HepG2 (cell line): ENCODE data around the gene GAS2.

Source experiments
- ATF2 ChIP-seq: sonication (generic); formaldehyde crosslinking; IDR thresholded peaks from 2 replicates; pipeline ENCODE4 v1.4.0; 2020; ENCODE audit warnings: missing genetic modification reagents
- CHCHD3 ChIP-seq: sonication (generic); formaldehyde crosslinking; IDR thresholded peaks from 2 replicates; pipeline ENCODE4 v1.8.0; 2022; ENCODE audit warnings: mild to moderate bottlenecking, missing genetic modification reagents, moderate library complexity
- CTCF ChIP-seq: sonication (generic); formaldehyde crosslinking; IDR thresholded peaks from 2 replicates; pipeline ENCODE4 v1.5.0; 2020; ENCODE audit warnings: mild to moderate bottlenecking, missing genetic modification reagents, moderate library complexity
- EP300 ChIP-seq, 3 experiments: sonication (generic) in 1 of 3; formaldehyde crosslinking in 1 of 3; IDR thresholded peaks; 2 replicates each; pipeline versions ENCODE4 v1.5.1 to v1.6.1; 2011 to 2020; ENCODE audit warnings: low read depth in 2 of 3, low read length in 2 of 3, borderline replicate concordance in 1 of 3, improper control_type of control experiment in 1 of 3, mild to moderate bottlenecking in 1 of 3, missing genetic modification reagents in 1 of 3, moderate library complexity in 1 of 3
- POLR2AphosphoS5 ChIP-seq: IDR thresholded peaks from 2 replicates; pipeline ENCODE4 v1.6.1; 2012; ENCODE audit warnings: low read depth, low read length
- RAD21 ChIP-seq: fragments of 450-650 bp; formaldehyde crosslinking; IDR thresholded peaks from 2 replicates; pipeline ENCODE4 v1.5.0; 2020; ENCODE audit warnings: mild to moderate bottlenecking
- REPIN1 ChIP-seq: sonication (generic); formaldehyde crosslinking; IDR thresholded peaks from 2 replicates; pipeline ENCODE4 v1.8.0; 2022; ENCODE audit warnings: missing genetic modification reagents, low read depth, mild to moderate bottlenecking, borderline replicate concordance
- SIN3B ChIP-seq: fragments of 150-350 bp; IDR thresholded peaks from 2 replicates; pipeline ENCODE4 v1.6.1; 2014; ENCODE audit warnings: low read length
- TCF7L2 ChIP-seq: IDR thresholded peaks from 2 replicates; pipeline ENCODE4 v1.6.1; 2011; ENCODE audit warnings: mild to moderate bottlenecking, low read depth, low read length, moderate library complexity
- TF ChIP-seq, protein P1 (sequence below): sonication (generic); formaldehyde crosslinking; IDR thresholded peaks from 2 replicates; pipeline ENCODE4 v1.5.0; 2020; ENCODE audit warnings: missing genetic modification reagents

- no peak for TF ChIP-seq ATF2 (CRISPR knock-in tag)
- no peak for TF ChIP-seq EP300 (IDR thresholded peaks at IDR 0.05; ENCODE audit: low read depth in 2 of 2, low read length in 2 of 2)
- TF ChIP-seq EP300 (CRISPR knock-in tag; IDR thresholded peaks at IDR 0.05; ENCODE audit: borderline replicate concordance): no peak
- TF ChIP-seq POLR2AphosphoS5: no peak
- TF ChIP-seq RAD21 (CRISPR knock-in tag): no peak
- no peak for TF ChIP-seq CTCF (CRISPR knock-in tag)
- no peak for TF ChIP-seq SIN3B
- TF ChIP-seq CHCHD3: no peak
- TF ChIP-seq, protein P1, sequence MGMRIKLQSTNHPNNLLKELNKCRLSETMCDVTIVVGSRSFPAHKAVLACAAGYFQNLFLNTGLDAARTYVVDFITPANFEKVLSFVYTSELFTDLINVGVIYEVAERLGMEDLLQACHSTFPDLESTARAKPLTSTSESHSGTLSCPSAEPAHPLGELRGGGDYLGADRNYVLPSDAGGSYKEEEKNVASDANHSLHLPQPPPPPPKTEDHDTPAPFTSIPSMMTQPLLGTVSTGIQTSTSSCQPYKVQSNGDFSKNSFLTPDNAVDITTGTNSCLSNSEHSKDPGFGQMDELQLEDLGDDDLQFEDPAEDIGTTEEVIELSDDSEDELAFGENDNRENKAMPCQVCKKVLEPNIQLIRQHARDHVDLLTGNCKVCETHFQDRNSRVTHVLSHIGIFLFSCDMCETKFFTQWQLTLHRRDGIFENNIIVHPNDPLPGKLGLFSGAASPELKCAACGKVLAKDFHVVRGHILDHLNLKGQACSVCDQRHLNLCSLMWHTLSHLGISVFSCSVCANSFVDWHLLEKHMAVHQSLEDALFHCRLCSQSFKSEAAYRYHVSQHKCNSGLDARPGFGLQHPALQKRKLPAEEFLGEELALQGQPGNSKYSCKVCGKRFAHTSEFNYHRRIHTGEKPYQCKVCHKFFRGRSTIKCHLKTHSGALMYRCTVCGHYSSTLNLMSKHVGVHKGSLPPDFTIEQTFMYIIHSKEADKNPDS (CRISPR knock-in tag): no peak
- no peak for TF ChIP-seq TCF7L2
- no peak for TF ChIP-seq REPIN1 (CRISPR knock-in tag)
Measured at GRCh38 chr11:22822203-22822602, 155.8 kb downstream of the GAS2 start.
